K562 (cell line): Measurements from ENCODE around the gene DDX51. TPM values are rescaled to one million over a fixed set of nuclear protein-coding genes. Genes with fewer than 3 reads are reported as not detected.

Experiments
- ATAC-seq: fragments of 200-7000 bp; cut with Tn5 transposase; 3 replicates; pipeline ENCODE4 v1.9.1; 2020; ENCODE audit warnings: moderate library complexity
- BruUV-seq: library from RNA; stranded (reverse); fragments of 400-500 nt; replicated peaks from 2 replicates; lab custom pipeline; 2021; lab: Mats Ljungman, UMichigan
- CTCF ChIA-PET: fragments of 300-600 bp; formaldehyde crosslinking; extraction: SDS; loops from one replicate; lab custom pipeline; 2021; ENCODE audit warnings: low intra/inter-chr PET ratio; lab: Yijun Ruan, JAX
- POLR2A ChIA-PET: fragments of 300-600, 350-650 bp; sonication (Branson Sonifier 250); formaldehyde crosslinking; extraction: SDS; loops from one replicate; lab custom pipeline; 2021; ENCODE audit warnings: antibody characterized with exemption, inconsistent platforms; lab: Yijun Ruan, JAX
- DNase-seq, 4 experiments: peaks; one replicate each; pipeline versions ENCODE4 v3.0.0 to v3.0.0-alpha.2; 2011 to 2018; ENCODE audit warnings: low spot score in 3 of 4, mixed read lengths in 3 of 4; ENCODE audit errors: extremely low read depth in 1 of 4
- FAIRE-seq: peaks from 2 replicates; lab custom pipeline; 2011; peaks lifted over from hg19 to GRCh38; lab: Jason Lieb, UNC
- H2AFZ ChIP-seq: 2 replicates; pipeline ENCODE4 v1.6.0; 2011; ENCODE audit warnings: low read depth, low read length, control low read depth, inconsistent platforms
- H3K27ac ChIP-seq: fragments of 200-600 bp; 3 replicates; pipeline ENCODE4 v1.8.0; 2011; ENCODE audit warnings: low read depth, mild to moderate bottlenecking, control low read depth, inconsistent platforms, low read length, moderate library complexity, mixed read lengths; ENCODE audit errors: extremely low read depth
- H3K27me3 ChIP-seq, 2 experiments: fragments of 300-600 bp in 1 of 2; 2 replicates in 1 of 2; 3 replicates in 1 of 2; pipeline versions ENCODE4 v1.6.0 to v1.8.0; 2011; ENCODE audit warnings: inconsistent platforms in 2 of 2, low read length in 2 of 2, mild to moderate bottlenecking in 1 of 2, mixed read lengths in 1 of 2, moderate library complexity in 1 of 2; ENCODE audit not compliant: control insufficient read depth in 2 of 2, insufficient read depth in 2 of 2
- H3K36me3 ChIP-seq: fragments of 300-600 bp; 3 replicates; pipeline ENCODE4 v1.8.0; 2011; ENCODE audit warnings: mild to moderate bottlenecking, low read length, inconsistent platforms; ENCODE audit not compliant: control insufficient read depth, insufficient read depth
- H3K4me1 ChIP-seq, 2 experiments: fragments of 200-600 bp in 1 of 2; replicated peaks in 1 of 2; 2 replicates in 1 of 2; 3 replicates in 1 of 2; pipeline versions ENCODE4 v1.5.1 to v1.8.0; 2011; ENCODE audit warnings: inconsistent platforms in 2 of 2, low read length in 2 of 2, mild to moderate bottlenecking in 1 of 2, mixed read lengths in 1 of 2, moderate library complexity in 1 of 2; ENCODE audit not compliant: control insufficient read depth in 2 of 2, insufficient read depth in 2 of 2
- H3K4me2 ChIP-seq: 2 replicates; pipeline ENCODE4 v1.6.1; 2011; ENCODE audit warnings: low read length, control low read depth, inconsistent platforms, mixed read lengths; ENCODE audit not compliant: insufficient read depth
- H3K4me3 ChIP-seq: fragments of 200-600 bp; sonication (generic), shearing (Covaris generic); 2 replicates; pipeline ENCODE4 v1.5.1; 2016; ENCODE audit warnings: control low read depth, inconsistent platforms
- H3K79me2 ChIP-seq: fragments of 200-600 bp; 3 replicates; pipeline ENCODE4 v1.8.0; 2011; ENCODE audit warnings: low read length, inconsistent platforms; ENCODE audit not compliant: control insufficient read depth, insufficient read depth
- H3K9ac ChIP-seq, 2 experiments: 2 replicates each; pipeline versions ENCODE4 v1.6.0 to v1.6.1; 2011; ENCODE audit warnings: low read depth in 2 of 2, low read length in 2 of 2, control low read depth in 1 of 2, inconsistent platforms in 1 of 2, mild to moderate bottlenecking in 1 of 2, mixed read lengths in 1 of 2; ENCODE audit not compliant: insufficient read depth in 1 of 2
- H3K9me1 ChIP-seq: one replicate; pipeline ENCODE4 v1.6.0; 2011; ENCODE audit warnings: inconsistent platforms, mild to moderate bottlenecking, low read length, moderate library complexity; ENCODE audit not compliant: control insufficient read depth, insufficient read depth
- H3K9me3 ChIP-seq: replicated peaks from 2 replicates; pipeline ENCODE4 v1.5.1; 2011; ENCODE audit warnings: low read depth, low read length, inconsistent platforms; ENCODE audit not compliant: control insufficient read depth, insufficient read depth
- H4K20me1 ChIP-seq: replicated peaks from 2 replicates; pipeline ENCODE4 v1.6.1; 2011; ENCODE audit warnings: low read length, inconsistent platforms, mixed read lengths; ENCODE audit not compliant: control insufficient read depth, insufficient read depth
- ARID4B ChIP-seq: sonication (generic); formaldehyde crosslinking; IDR thresholded peaks from 2 replicates; pipeline ENCODE4 v1.8.0; 2022; ENCODE audit warnings: mild to moderate bottlenecking, missing genetic modification reagents
- ELF2 ChIP-seq: fragments of 250-450 bp; sonication (Bioruptor Pico); IDR thresholded peaks from 2 replicates; pipeline ENCODE4 v1.5.0; 2021; ENCODE audit warnings: mild to moderate bottlenecking
- GABPA ChIP-seq: fragments of 200-800 bp; sonication (Bioruptor generic); conservative IDR thresholded peaks from 2 replicates; pipeline ENCODE4 v1.6.1; 2016; ENCODE audit warnings: low read depth, missing genetic modification characterization, missing compliant biosample characterization
- GMEB1 ChIP-seq: fragments of 250-450 bp; sonication (Bioruptor Pico); IDR thresholded peaks from 2 replicates; pipeline ENCODE4 v1.4.0; 2020; ENCODE audit warnings: mild to moderate bottlenecking
- HEY1 ChIP-seq: fragments of 250-450 bp; sonication (Bioruptor Pico); IDR thresholded peaks from 2 replicates; pipeline ENCODE4 v1.5.0; 2020; ENCODE audit warnings: mild to moderate bottlenecking, moderate library complexity, borderline replicate concordance
- MTA1 ChIP-seq: fragments of 450-650 bp; IDR thresholded peaks from 2 replicates; pipeline ENCODE4 v1.6.1; 2017; ENCODE audit warnings: borderline replicate concordance
- POU5F1 ChIP-seq: fragments of 150-350 bp; IDR thresholded peaks from 2 replicates; pipeline ENCODE4 v1.6.1; 2014; ENCODE audit warnings: borderline replicate concordance, low read length, low read depth, mild to moderate bottlenecking; ENCODE audit not compliant: partially characterized antibody
- SIRT6 ChIP-seq: IDR thresholded peaks from one replicate; pipeline ENCODE4 v1.6.1; 2012; ENCODE audit warnings: low read depth, mild to moderate bottlenecking, control low read depth, inconsistent platforms, low read length, moderate library complexity
- THAP7 ChIP-seq: fragments of 250-450 bp; sonication (Bioruptor Pico); IDR thresholded peaks from 2 replicates; pipeline ENCODE4 v1.5.0; 2021
- ZBTB5 ChIP-seq: fragments of 450-650 bp; IDR thresholded peaks from 2 replicates; pipeline ENCODE4 v1.6.1; 2017; ENCODE audit warnings: antibody characterized with exemption
- ZNF707 ChIP-seq: fragments of 250-450 bp; sonication (Bioruptor Pico); conservative IDR thresholded peaks from 2 replicates; pipeline ENCODE4 v1.8.0; 2022; ENCODE audit warnings: inconsistent platforms, mild to moderate bottlenecking, moderate library complexity
- whole genome bisulfite sequencing: fragments of 100-300 bp; shearing (Covaris generic); methylation state at CpG from one replicate; pipeline ENCODE4 v1.1.6; 2016; ENCODE audit warnings: low coverage, mixed read lengths; ENCODE audit not compliant: insufficient coverage; ENCODE audit errors: missing lambda C conversion rate; 5-methylcytosine and 5-hydroxymethylcytosine counted together
- in situ Hi-C: fragments of 300-500 bp; cut with MboI; formaldehyde crosslinking; loops from 4 replicates; pipeline ENCODE4 v1.15.0; 2018; ENCODE audit warnings: inconsistent platforms, mixed read lengths
- intact Hi-C: fragments of 100-400 bp; cut with micrococcal nuclease; formaldehyde crosslinking; loops from 2 replicates; pipeline ENCODE4 v1.14.2; 2022
- polyA plus RNA-seq, 8 experiments: library from polyadenylated mRNA; depleted of rRNA in 4 of 8; stranded (reverse) in 5 of 8; unstranded in 3 of 8; fragments of >200 nt; fragmentation: Nextera tagmentation in 2 of 8; fragmentation: Illumina TruSeq in 1 of 8; extraction: Ambion mirVana in 2 of 8; extraction: Trizol in 1 of 8; gene quantifications; 2 replicates each; pipeline versions ENCODE4 v1.2.1 to v1.2.3, GENCODE V29; 2011 to 2014; ENCODE audit warnings: inconsistent platforms in 1 of 8, missing spikeins in 1 of 8
- total RNA-seq, 7 experiments: library from RNA; depleted of rRNA in 6 of 7; stranded (reverse); fragments of >200 nt in 6 of 7; fragmentation: Illumina TruSeq in 2 of 7; extraction: Trizol in 2 of 7; gene quantifications; 2 replicates each; pipeline versions ENCODE4 v1.2.1 to v1.2.3, GENCODE V29; 2011 to 2021; ENCODE audit warnings: low replicate concordance in 1 of 7

The DDX51 gene
- total and polyA plus RNA-seq, 9 of the 15 experiments (the other 6 are each of a cell fraction or from before 2014, with no cell fraction given) = 1.1 to 35.9 (median 12.4) TPM

- BruUV-seq = no TSS peak
- no peak overlapping the region for H2AFZ ChIP-seq
- no peak overlapping the region for H3K9ac ChIP-seq
- no peak for DNase-seq
- TF ChIP-seq GMEB1 (CRISPR knock-in tag) = no peak
- no peak for TF ChIP-seq ZBTB5
- no peak for TF ChIP-seq POU5F1
- no peak for TF ChIP-seq SIRT6
- no peak for TF ChIP-seq THAP7 (CRISPR knock-in tag)
- no peak for TF ChIP-seq GABPA
- TF ChIP-seq ZNF707 = no peak
- no peak for TF ChIP-seq MTA1
- no peak for TF ChIP-seq ELF2 (CRISPR knock-in tag)
- no peak for TF ChIP-seq HEY1 (CRISPR knock-in tag)
- TF ChIP-seq ARID4B (CRISPR knock-in tag) = no peak
- no peaks in the 10 kb centered on the region for H3K79me2 ChIP-seq
- peaks cover 51% of the 10 kb centered on the region for H3K36me3 ChIP-seq
- ChIA-PET POLR2A (interaction anchor here (0.6 to 1.6 kb wide), 2 partner anchors 8 to 54 kb away, joined by 3 to 5 read pairs; no protein-coding TSS in a partner anchor), CTCF (interaction anchor here (0.6 kb wide), 1 partner anchor 271 kb away, joined by 3 read pairs; no protein-coding TSS in a partner anchor)
- WGBS = 96% methylated on average over 3 of the region's 3 CpGs
- no peak for ATAC-seq
- peaks cover 0 to 12% of the 10 kb centered on the region in 2 experiments; a peak in 2 of 5 replicates for H3K4me1 ChIP-seq
- in situ Hi-C loops = no loop called here
- no peak for FAIRE-seq
- no peaks in the 10 kb centered on the region for H3K9me1 ChIP-seq
- no peaks in the 10 kb centered on the region for H4K20me1 ChIP-seq
- no peak overlapping the region for H3K4me3 ChIP-seq
- no peaks in the 10 kb centered on the region for H3K27me3 ChIP-seq
- no peak overlapping the region for H3K27ac ChIP-seq
- no peak overlapping the region for H3K4me2 ChIP-seq
- peaks cover 2% of the 10 kb centered on the region for H3K9me3 ChIP-seq
- intact Hi-C loops = no loop called here
Measured at GRCh38 chr12:132129007-132129406, 15.1 kb downstream of the DDX51 start.
